ENCODE results near the gene LYST.

LYST gene

DNA sequence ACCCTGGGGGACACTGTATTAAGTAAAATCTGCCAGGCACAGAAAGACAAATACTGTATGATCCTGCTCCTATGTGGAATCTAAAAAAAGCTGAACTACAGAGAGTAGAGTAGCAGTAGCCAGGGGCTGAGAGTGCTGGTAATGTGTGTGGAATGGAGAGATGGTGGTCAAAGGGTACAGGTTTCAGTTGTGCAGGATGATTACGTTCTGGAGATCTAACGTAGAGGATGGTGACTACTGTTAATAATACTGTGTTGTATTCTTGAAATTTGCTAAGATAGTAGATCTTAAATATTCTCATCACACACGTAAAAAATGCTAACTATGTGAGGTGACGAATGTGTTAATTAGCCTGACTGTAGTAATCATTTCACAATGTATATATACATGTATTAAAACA lies 177.3 kb downstream of the LYST start:
- Histone ChIP-seq H3K27ac (ENCODE audit: low read length) (no peak overlapping the region), H3K4me3 (ENCODE audit: low read length) (no peak overlapping the region), H3K4me1 (ENCODE audit: control insufficient read depth, insufficient read depth, low read length) (no peaks in the 10 kb centered on the region), H3K36me3 (ENCODE audit: control insufficient read depth, insufficient read depth, low read length) (no peaks in the 10 kb centered on the region), H3K9me3 (ENCODE audit: control insufficient read depth, insufficient read depth, low read length) (no peaks in the 10 kb centered on the region), H3K27me3 (ENCODE audit: control insufficient read depth, insufficient read depth, low read length) (no peaks in the 10 kb centered on the region)
- WGBS (ENCODE audit: insufficient coverage, insufficient read length): no CpG with 5 or more reads among the region's 4 CpGs
- DNase-seq (ENCODE audit: low read depth, low spot score): no peak

- H3K9me3 ChIP-seq (ENCODE audit: control insufficient read depth, insufficient read depth, low read length): no peaks in the 10 kb centered on the region
- WGBS (ENCODE audit: insufficient coverage, insufficient read length): 100% methylated on average over 2 of the region's 3 CpGs
- no peaks in the 10 kb centered on the region for H3K36me3 ChIP-seq (ENCODE audit: control insufficient read depth, insufficient read depth, low read length)
- no peaks in the 10 kb centered on the region for H3K27me3 ChIP-seq (ENCODE audit: control insufficient read depth, insufficient read depth, low read length)
- no peak for DNase-seq (ENCODE audit: low read depth, low spot score)
- no peak overlapping the region for H3K27ac ChIP-seq (ENCODE audit: low read length)
- no peak overlapping the region for H3K4me3 ChIP-seq (ENCODE audit: low read length)
- H3K4me1 ChIP-seq (ENCODE audit: control insufficient read depth, insufficient read depth, low read length): no peaks in the 10 kb centered on the region
Observed at GRCh38 chr1:235688096-235688495, 178.6 kb downstream of the LYST start.

- Histone ChIP-seq H3K27ac (ENCODE audit: low read length) (no peak overlapping the region), H3K36me3 (ENCODE audit: control insufficient read depth, insufficient read depth, low read length) (no peaks in the 10 kb centered on the region), H3K4me3 (ENCODE audit: low read length) (no peak overlapping the region), H3K4me1 (ENCODE audit: control insufficient read depth, insufficient read depth, low read length) (no peaks in the 10 kb centered on the region), H3K27me3 (ENCODE audit: control insufficient read depth, insufficient read depth, low read length) (no peaks in the 10 kb centered on the region), H3K9me3 (ENCODE audit: control insufficient read depth, insufficient read depth, low read length) (no peaks in the 10 kb centered on the region)
- DNase-seq (ENCODE audit: low read depth, low spot score): no peak
- WGBS (ENCODE audit: insufficient coverage, insufficient read length): no CpG with 5 or more reads among the region's 1 CpG
Observed at GRCh38 chr1:235683653-235684052, 183.1 kb downstream of the LYST start.

- Histone ChIP-seq H3K9me3 (ENCODE audit: control insufficient read depth, insufficient read depth, low read length) (no peaks in the 10 kb centered on the region), H3K4me1 (ENCODE audit: control insufficient read depth, insufficient read depth, low read length) (no peaks in the 10 kb centered on the region), H3K36me3 (ENCODE audit: control insufficient read depth, insufficient read depth, low read length) (no peaks in the 10 kb centered on the region), H3K27me3 (ENCODE audit: control insufficient read depth, insufficient read depth, low read length) (no peaks in the 10 kb centered on the region), H3K4me3 (ENCODE audit: low read length) (no peak overlapping the region), H3K27ac (ENCODE audit: low read length) (no peak overlapping the region)
- DNase-seq (ENCODE audit: low read depth, low spot score): no peak
- no CpG with 5 or more reads among the region's 3 CpGs for WGBS (ENCODE audit: insufficient coverage, insufficient read length)
Observed at GRCh38 chr1:235682216-235682615, 184.5 kb downstream of the LYST start.

DNA sequence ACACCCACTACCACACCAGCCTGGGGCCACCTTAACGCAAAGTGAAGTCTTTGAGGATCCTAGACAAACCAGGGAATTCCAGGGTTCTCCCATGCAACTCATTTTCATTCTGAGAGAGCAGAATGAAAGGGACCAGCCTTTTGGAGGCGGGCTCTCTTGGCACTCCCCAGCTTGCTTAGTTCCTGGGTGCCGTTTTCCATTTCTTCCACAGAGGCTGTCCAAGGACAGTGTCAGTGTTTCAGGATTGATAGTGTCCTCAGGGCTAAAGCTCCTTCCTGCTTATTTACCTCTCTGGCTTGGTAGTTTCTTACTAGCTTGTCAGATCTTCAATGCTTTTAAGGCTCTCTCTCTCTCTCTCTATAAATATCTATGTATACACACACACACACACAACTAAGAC lies 187.1 kb downstream of the LYST start:
- DNase-seq (ENCODE audit: low read depth, low spot score): no peak
- H3K4me1 ChIP-seq (ENCODE audit: control insufficient read depth, insufficient read depth, low read length): no peaks in the 10 kb centered on the region
- H3K27ac ChIP-seq (ENCODE audit: low read length): no peak overlapping the region
- H3K27me3 ChIP-seq (ENCODE audit: control insufficient read depth, insufficient read depth, low read length): no peaks in the 10 kb centered on the region
- WGBS (ENCODE audit: insufficient coverage, insufficient read length): no CpG with 5 or more reads among the region's 3 CpGs
- H3K9me3 ChIP-seq (ENCODE audit: control insufficient read depth, insufficient read depth, low read length): no peaks in the 10 kb centered on the region
- H3K36me3 ChIP-seq (ENCODE audit: control insufficient read depth, insufficient read depth, low read length): no peaks in the 10 kb centered on the region
- H3K4me3 ChIP-seq (ENCODE audit: low read length): no peak overlapping the region

DNA sequence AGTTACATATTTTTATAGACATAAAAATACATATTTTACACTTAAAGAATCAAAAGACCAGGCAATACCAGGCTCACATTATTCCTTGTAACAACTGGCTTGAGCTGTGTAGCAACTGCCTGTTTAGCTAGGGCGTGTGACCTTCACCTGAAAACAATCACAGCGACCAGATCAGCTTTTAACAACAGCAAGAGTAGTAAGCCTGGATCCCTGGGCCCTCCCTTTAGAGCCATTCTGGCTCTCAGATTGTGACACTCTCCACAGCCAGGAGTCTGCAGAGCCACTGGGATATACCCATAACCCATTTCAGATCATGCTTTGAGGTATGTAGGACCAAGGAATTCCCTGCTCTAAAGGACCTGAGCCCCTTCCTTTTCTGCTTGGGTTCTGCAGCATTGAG lies 187.7 kb downstream of the LYST start:
- Histone ChIP-seq H3K9me3 (ENCODE audit: control insufficient read depth, insufficient read depth, low read length) (no peaks in the 10 kb centered on the region), H3K4me3 (ENCODE audit: low read length) (no peak overlapping the region), H3K36me3 (ENCODE audit: control insufficient read depth, insufficient read depth, low read length) (no peaks in the 10 kb centered on the region), H3K27me3 (ENCODE audit: control insufficient read depth, insufficient read depth, low read length) (no peaks in the 10 kb centered on the region), H3K4me1 (ENCODE audit: control insufficient read depth, insufficient read depth, low read length) (no peaks in the 10 kb centered on the region), H3K27ac (ENCODE audit: low read length) (no peak overlapping the region)
- no CpG with 5 or more reads among the region's 2 CpGs for WGBS (ENCODE audit: insufficient coverage, insufficient read length)
- DNase-seq (ENCODE audit: low read depth, low spot score): no peak

DNA sequence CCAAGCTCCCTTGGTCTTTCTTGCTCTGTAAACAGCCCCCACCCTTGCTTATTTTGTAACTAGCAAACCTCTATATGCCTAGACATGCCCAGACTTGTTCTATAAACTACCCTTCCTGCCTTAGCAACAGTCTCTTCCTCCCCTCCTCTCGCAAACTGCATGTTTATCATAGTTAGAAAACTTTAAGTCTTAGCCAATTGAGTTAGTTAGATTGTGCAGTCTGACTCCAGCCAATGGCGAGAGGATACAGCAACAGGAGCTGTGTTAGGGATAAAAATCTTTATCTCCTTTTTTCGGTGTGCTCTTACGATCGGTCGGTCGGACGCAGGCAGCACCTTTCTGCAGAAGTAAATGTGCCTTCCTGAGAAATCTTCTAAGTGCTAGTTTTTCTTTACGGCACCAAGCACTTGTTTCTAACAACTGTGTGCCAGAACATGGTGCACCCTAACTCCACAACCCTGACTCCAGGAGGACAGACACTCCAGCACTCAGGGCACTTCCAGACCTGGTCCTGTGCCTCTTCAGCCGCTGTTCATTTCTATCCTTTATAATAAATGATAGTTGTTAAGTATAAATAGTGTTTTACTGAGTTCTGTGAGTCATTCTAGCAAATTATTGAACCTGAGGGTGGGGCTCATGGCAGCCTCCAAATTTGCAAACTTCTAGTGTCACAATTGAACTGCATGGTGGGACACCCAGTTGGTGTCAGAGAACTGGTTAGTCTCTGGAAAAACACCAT lies 191.4 kb downstream of the LYST start:
- Histone ChIP-seq H3K36me3 (ENCODE audit: control insufficient read depth, insufficient read depth, low read length) (no peaks in the 10 kb centered on the region), H3K4me3 (ENCODE audit: low read length) (no peak overlapping the region), H3K27ac (ENCODE audit: low read length) (no peak overlapping the region), H3K4me1 (ENCODE audit: control insufficient read depth, insufficient read depth, low read length) (no peaks in the 10 kb centered on the region), H3K27me3 (ENCODE audit: control insufficient read depth, insufficient read depth, low read length) (no peaks in the 10 kb centered on the region), H3K9me3 (ENCODE audit: control insufficient read depth, insufficient read depth, low read length) (peaks cover 1% of the 10 kb centered on the region)
- WGBS (ENCODE audit: insufficient coverage, insufficient read length): no CpG with 5 or more reads among the region's 10 CpGs
- no peak for DNase-seq (ENCODE audit: low read depth, low spot score)

DNA sequence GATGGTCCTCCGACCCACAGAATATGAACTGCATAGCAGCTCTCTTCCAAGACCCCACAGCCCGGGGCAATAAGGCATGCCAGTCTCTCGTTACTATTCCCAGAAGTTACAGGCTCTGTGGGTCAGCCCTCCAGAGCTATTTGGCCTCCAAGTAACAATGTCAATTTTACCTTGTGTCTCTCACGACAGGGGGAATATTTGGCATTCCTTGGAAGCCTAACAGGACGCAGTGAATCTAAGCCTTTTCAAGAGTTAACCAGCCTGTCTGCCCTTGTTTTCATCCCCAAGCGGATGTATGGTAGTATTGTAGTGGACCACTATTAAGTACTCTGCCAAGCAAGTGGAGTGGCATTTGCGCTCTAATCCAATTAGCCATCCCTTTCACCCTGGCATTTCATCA lies 192.7 kb downstream of the LYST start:
- H3K36me3 ChIP-seq (ENCODE audit: control insufficient read depth, insufficient read depth, low read length): no peaks in the 10 kb centered on the region
- no peak for DNase-seq (ENCODE audit: low read depth, low spot score)
- no peak overlapping the region for H3K27ac ChIP-seq (ENCODE audit: low read length)
- H3K27me3 ChIP-seq (ENCODE audit: control insufficient read depth, insufficient read depth, low read length): no peaks in the 10 kb centered on the region
- H3K9me3 ChIP-seq (ENCODE audit: control insufficient read depth, insufficient read depth, low read length): peaks cover 3% of the 10 kb centered on the region
- WGBS (ENCODE audit: insufficient coverage, insufficient read length): no CpG with 5 or more reads among the region's 7 CpGs
- H3K4me1 ChIP-seq (ENCODE audit: control insufficient read depth, insufficient read depth, low read length): no peaks in the 10 kb centered on the region
- H3K4me3 ChIP-seq (ENCODE audit: low read length): no peak overlapping the region

- Histone ChIP-seq H3K36me3 (ENCODE audit: control insufficient read depth, insufficient read depth, low read length) (no peaks in the 10 kb centered on the region), H3K27me3 (ENCODE audit: control insufficient read depth, insufficient read depth, low read length) (no peaks in the 10 kb centered on the region), H3K4me1 (ENCODE audit: control insufficient read depth, insufficient read depth, low read length) (no peaks in the 10 kb centered on the region), H3K9me3 (ENCODE audit: control insufficient read depth, insufficient read depth, low read length) (peaks cover 3% of the 10 kb centered on the region), H3K27ac (ENCODE audit: low read length) (no peak overlapping the region), H3K4me3 (ENCODE audit: low read length) (no peak overlapping the region)
- DNase-seq (ENCODE audit: low read depth, low spot score): no peak
- no CpG with 5 or more reads among the region's 1 CpG for WGBS (ENCODE audit: insufficient coverage, insufficient read length)
Observed at GRCh38 chr1:235671992-235672391, 194.7 kb downstream of the LYST start.

DNA sequence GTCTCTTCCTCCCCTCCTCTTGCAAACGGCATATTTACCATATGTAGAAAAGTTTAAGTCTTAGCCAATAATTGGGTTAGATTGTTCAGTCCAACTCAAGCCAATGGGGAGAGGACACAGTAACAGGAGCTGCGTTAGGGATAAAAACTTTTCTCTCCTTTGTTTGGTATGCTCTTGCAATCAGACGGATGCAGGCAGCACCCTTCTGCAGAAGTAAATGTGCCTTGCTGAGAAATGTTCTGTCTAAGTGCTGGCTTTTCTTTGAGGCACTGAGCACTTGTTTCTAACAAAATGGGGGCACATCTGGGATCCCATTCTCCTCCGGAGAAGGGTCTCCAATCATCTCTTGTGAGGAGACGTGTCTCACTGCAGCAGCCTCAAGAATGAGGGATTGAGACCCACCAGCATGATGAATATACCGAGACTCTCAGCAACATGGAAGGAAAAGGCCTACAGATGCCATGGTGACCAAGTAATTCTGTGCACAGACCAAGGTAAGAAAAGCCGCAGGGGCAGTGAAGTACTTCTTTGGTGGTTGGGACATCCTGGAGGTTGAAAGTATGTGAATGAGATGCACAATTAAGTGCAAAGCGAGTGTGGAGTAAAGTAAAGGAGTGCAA lies 196.4 kb downstream of the LYST start:
- Histone ChIP-seq H3K4me3 (ENCODE audit: low read length) (no peak overlapping the region), H3K36me3 (ENCODE audit: control insufficient read depth, insufficient read depth, low read length) (no peaks in the 10 kb centered on the region), H3K9me3 (ENCODE audit: control insufficient read depth, insufficient read depth, low read length) (peaks cover 3% of the 10 kb centered on the region), H3K27me3 (ENCODE audit: control insufficient read depth, insufficient read depth, low read length) (no peaks in the 10 kb centered on the region), H3K4me1 (ENCODE audit: control insufficient read depth, insufficient read depth, low read length) (no peaks in the 10 kb centered on the region), H3K27ac (ENCODE audit: low read length) (no peak overlapping the region)
- no CpG with 5 or more reads among the region's 8 CpGs for WGBS (ENCODE audit: insufficient coverage, insufficient read length)
- no peak for DNase-seq (ENCODE audit: low read depth, low spot score)

DNA sequence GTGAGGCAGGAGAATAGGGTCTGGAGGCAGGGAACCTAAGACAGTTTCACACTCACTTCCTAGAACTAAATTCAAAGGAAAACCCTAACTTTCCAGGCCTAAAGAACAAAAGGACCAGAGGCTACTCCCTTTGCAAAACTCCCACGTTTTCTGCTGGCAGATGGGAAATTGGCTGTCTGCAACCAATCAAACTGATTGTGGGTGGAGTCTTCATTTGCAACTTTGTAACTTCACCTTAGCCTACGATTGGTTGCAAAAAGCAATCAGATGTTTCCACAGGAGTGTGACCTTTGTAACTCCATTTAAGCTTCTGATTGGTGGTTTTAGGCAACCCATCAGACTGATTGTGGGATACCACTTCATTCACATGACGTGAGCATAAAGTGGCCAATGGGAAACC lies 197.4 kb downstream of the LYST start:
- peaks cover 3% of the 10 kb centered on the region for H3K9me3 ChIP-seq (ENCODE audit: control insufficient read depth, insufficient read depth, low read length)
- no CpG with 5 or more reads among the region's 3 CpGs for WGBS (ENCODE audit: insufficient coverage, insufficient read length)

More for the DNA sequence above, 197.4 kb downstream of the LYST start:
- Histone ChIP-seq H3K36me3 (ENCODE audit: control insufficient read depth, insufficient read depth, low read length) (no peaks in the 10 kb centered on the region), H3K4me1 (ENCODE audit: control insufficient read depth, insufficient read depth, low read length) (no peaks in the 10 kb centered on the region), H3K27me3 (ENCODE audit: control insufficient read depth, insufficient read depth, low read length) (no peaks in the 10 kb centered on the region), H3K27ac (ENCODE audit: low read length) (no peak overlapping the region), H3K4me3 (ENCODE audit: low read length) (no peak overlapping the region)
- no peak for DNase-seq (ENCODE audit: low read depth, low spot score)

Measured in iPS DF 6.9 (cell line).